Gastroesophageal sphincter (tissue), 3 donors: ENCODE results near the gene UQCC3.

Experiments used
- CTCF ChIP-seq, 4 experiments: fragments of 200-600 bp in 2 of 4; fragments of 450-650 bp in 2 of 4; sonication (generic) in 1 of 4; IDR thresholded peaks; one replicate each; pipeline ENCODE4 v1.5.1; 2017 to 2019; ENCODE audit warnings: antibody characterized with exemption in 4 of 4, mild to moderate bottlenecking in 2 of 4, moderate library complexity in 2 of 4
- POLR2A ChIP-seq, 2 donors: fragments of 450-650 bp; IDR thresholded peaks; one replicate each; pipeline ENCODE4 v1.6.1; 2017; ENCODE audit warnings: antibody characterized with exemption in 2 of 2, mild to moderate bottlenecking in 2 of 2, moderate library complexity in 1 of 2

GRCh38 chr11:62705880-62706849 lies 34.7 kb downstream of the UQCC3 start:
- TF ChIP-seq CTCF (IDR thresholded peaks at IDR 0.05) (no peak), POLR2A (IDR thresholded peaks at IDR 0.05) (peak; percentile 39 to 49)
